Activated gamma-delta T cell treated with Interleukin-2 at 50 U/mL for 16 hours (primary cell): ENCODE measurements around the gene PLSCR1.

ENCODE experiments used
- DNase-seq: peaks from one replicate; pipeline ENCODE4 v3.0.0-alpha.2; 2020

Gene PLSCR1

GRCh38 chr3:146470425-146470990 lies 73.9 kb downstream of the PLSCR1 start:
- DNase-seq: no peak

GRCh38 chr3:146469150-146470017 lies 75.0 kb downstream of the PLSCR1 start, which contains the start of gene PLSCR2:
Gene PLSCR2, minus strand, starts transcription at chr3:146469561. Its CDS starts 9,657 bp downstream, at chr3:146459904.
- DNase-seq: peak; percentile 70

- DNase-seq: no peak
These were observed 75.7 kb downstream of the PLSCR1 start for GRCh38 chr3:146468671-146469149.

- DNase-seq: no peak
These were observed 76.2 kb downstream of the PLSCR1 start for GRCh38 chr3:146468234-146468633.

GRCh38 chr3:146466604-146467003 lies 77.8 kb downstream of the PLSCR1 start:
- DNase-seq: no peak

GRCh38 chr3:146465693-146466465 lies 78.5 kb downstream of the PLSCR1 start:
- DNase-seq: no peak
